PFSK-1 (cell line): ENCODE results near the gene HAUS2.

Experiments
- FOXP2 ChIP-seq: optimal IDR thresholded peaks from 2 replicates; pipeline ENCODE3; 2011; ENCODE audit warnings: borderline replicate concordance, control low read depth, inconsistent platforms; ENCODE audit not compliant: insufficient read depth; ENCODE audit errors: extremely low read length, extremely low read depth
- POLR2AphosphoS5 ChIP-seq: IDR thresholded peaks from 2 replicates; pipeline ENCODE4 v1.6.1; 2012; ENCODE audit warnings: low read depth, mild to moderate bottlenecking, control low read depth, low read length, moderate library complexity
- SIN3A ChIP-seq: IDR thresholded peaks from 2 replicates; pipeline ENCODE4 v1.6.1; 2012; ENCODE audit warnings: mild to moderate bottlenecking, low read length, moderate library complexity, borderline replicate concordance; ENCODE audit not compliant: insufficient read depth
- TAF1 ChIP-seq: IDR thresholded peaks from 2 replicates; pipeline ENCODE4 v1.6.1; 2012; ENCODE audit warnings: low read length, control low read depth, borderline replicate concordance; ENCODE audit not compliant: insufficient read depth
- TF ChIP-seq, protein P1 (sequence below), 2 experiments: IDR thresholded peaks; 2 replicates each; pipeline versions ENCODE4 v1.6.1 to v1.8.0; 2011 to 2012; ENCODE audit warnings: low read depth in 2 of 2, low read length in 2 of 2, control low read depth in 1 of 2, inconsistent platforms in 1 of 2, mild to moderate bottlenecking in 1 of 2, moderate library complexity in 1 of 2; ENCODE audit not compliant: insufficient read depth in 1 of 2

Gene HAUS2

GRCh38 chr15:42612367-42612912 is 63.8 kb downstream of the HAUS2 start:
- no peak for TF ChIP-seq POLR2AphosphoS5
- no peak for TF ChIP-seq FOXP2
- TF ChIP-seq TAF1 = no peak
- TF ChIP-seq SIN3A = no peak
- TF ChIP-seq, protein P1, sequence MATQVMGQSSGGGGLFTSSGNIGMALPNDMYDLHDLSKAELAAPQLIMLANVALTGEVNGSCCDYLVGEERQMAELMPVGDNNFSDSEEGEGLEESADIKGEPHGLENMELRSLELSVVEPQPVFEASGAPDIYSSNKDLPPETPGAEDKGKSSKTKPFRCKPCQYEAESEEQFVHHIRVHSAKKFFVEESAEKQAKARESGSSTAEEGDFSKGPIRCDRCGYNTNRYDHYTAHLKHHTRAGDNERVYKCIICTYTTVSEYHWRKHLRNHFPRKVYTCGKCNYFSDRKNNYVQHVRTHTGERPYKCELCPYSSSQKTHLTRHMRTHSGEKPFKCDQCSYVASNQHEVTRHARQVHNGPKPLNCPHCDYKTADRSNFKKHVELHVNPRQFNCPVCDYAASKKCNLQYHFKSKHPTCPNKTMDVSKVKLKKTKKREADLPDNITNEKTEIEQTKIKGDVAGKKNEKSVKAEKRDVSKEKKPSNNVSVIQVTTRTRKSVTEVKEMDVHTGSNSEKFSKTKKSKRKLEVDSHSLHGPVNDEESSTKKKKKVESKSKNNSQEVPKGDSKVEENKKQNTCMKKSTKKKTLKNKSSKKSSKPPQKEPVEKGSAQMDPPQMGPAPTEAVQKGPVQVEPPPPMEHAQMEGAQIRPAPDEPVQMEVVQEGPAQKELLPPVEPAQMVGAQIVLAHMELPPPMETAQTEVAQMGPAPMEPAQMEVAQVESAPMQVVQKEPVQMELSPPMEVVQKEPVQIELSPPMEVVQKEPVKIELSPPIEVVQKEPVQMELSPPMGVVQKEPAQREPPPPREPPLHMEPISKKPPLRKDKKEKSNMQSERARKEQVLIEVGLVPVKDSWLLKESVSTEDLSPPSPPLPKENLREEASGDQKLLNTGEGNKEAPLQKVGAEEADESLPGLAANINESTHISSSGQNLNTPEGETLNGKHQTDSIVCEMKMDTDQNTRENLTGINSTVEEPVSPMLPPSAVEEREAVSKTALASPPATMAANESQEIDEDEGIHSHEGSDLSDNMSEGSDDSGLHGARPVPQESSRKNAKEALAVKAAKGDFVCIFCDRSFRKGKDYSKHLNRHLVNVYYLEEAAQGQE (IDR thresholded peaks at IDR 0.05; ENCODE audit: insufficient read depth in 1 of 2, low read depth in 2 of 2, low read length in 2 of 2) = no peak

DNA sequence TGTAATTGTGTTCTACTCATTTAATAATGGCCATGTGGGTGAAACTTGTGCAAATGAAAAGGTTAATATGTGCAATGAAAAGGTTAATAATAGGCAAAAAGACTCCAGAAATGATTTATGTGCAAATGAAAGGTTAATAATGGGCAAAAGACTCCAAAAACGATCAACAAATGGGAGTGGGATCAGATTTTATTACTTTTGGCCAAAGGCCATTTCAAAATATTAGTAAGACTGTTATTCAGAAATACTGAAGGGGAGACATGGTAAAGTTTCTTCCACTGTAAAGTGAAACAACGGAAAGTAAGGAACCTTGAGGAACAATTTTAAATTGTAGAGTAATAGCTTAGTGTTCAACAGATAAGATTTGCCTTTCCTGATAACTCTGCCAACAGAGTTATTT is 67.5 kb downstream of the HAUS2 start:
- TF ChIP-seq SIN3A = no peak
- TF ChIP-seq, protein P1 (IDR thresholded peaks at IDR 0.05; ENCODE audit: insufficient read depth in 1 of 2, low read depth in 2 of 2, low read length in 2 of 2) = no peak
